ENCODE results near the gene TMTC1. TPM values are rescaled to one million over a fixed set of nuclear protein-coding genes. Genes with fewer than 3 reads are reported as not detected.

TMTC1 gene
- total RNA-seq, 1 experiment from 2014 or later = 0.38 TPM

DNA sequence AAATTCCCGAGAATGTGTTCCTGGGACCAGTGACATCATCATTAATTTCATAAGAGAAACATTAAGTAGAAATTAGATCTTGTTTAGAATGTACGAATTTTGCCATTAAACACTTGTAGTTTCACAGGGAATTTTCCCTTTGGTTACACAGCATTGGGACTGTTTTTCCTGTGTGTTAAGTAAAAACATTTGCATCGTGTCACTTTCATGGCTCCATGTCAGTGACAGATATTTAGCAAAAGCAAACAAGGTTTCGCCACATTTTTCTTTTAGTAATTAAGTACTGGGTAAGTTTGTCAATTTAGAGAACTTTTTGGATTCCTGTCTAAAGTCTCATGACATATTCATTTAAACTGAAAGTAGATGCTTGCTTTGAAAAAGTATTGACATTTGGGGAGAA, 240.7 kb downstream of the TMTC1 start:
- no peak for DNase-seq (ENCODE audit: low spot score)

DNA sequence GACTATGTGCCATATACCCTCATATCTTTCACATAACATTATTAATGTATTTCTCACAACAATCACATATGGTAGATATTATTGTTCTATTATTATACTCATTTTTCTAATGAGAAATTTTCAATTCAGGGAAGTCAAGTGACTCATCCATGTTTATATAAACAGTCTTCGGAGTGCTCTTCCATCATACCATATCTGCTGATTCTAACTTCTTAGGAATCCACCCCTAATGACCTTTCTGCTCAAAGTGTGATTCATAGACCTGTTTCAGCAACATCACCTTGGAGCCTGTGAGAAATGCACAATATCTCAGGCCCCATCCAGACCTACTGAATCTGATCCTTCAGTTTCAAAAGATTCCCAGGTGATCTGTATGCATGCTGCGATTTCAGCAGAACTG, 246.4 kb downstream of the TMTC1 start:
- no peak for DNase-seq (ENCODE audit: low spot score)

DNA sequence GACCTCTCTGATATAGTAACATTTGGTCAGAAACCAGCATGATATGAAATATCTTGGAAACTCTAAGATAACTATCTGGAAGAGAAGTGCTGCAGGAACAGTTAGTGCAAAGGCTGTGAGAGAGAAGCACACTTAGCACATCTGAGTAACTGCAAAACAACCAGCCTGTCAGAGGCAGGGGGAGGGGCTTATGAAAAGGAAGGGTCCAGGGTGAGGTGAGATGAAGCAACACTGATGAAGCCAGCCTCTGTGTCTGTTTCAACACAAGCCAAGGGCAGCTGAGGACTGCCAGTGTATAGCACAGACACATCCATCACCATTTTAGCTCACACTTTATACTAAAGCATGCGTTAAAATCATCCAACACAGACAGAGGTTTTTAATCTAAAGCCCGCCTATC, 248.8 kb downstream of the TMTC1 start:
- DNase-seq (ENCODE audit: low spot score) = no peak

GRCh38 chr12:29533815-29534489, 249.8 kb downstream of the TMTC1 start:
- no peak for DNase-seq (ENCODE audit: low spot score)

DNA sequence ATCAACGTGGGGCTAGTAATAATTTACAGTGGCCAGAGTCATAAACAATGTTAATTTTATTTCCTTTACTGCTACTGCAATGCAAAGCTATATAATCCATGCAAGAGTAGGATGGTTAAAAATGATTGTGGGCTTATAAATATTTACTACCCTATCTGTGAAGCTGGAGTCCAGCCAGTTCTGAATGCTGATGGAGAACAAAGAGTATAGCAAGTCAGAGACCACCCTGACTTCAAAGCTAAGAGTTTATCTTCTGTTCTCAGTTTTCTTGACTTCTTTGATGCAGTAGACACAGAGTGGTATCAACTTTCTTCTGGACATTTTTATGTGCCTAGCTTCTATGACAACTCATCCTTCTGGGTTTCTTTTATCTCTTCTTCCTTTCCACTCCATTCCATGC, 252.3 kb downstream of the TMTC1 start:
- DNase-seq (ENCODE audit: low spot score) = no peak

GRCh38 chr12:29530436-29530835, 253.3 kb downstream of the TMTC1 start:
- no peak for DNase-seq (ENCODE audit: low spot score)

- no peak for DNase-seq (ENCODE audit: low spot score)
Measured at GRCh38 chr12:29528161-29528560, 255.6 kb downstream of the TMTC1 start.

DNA sequence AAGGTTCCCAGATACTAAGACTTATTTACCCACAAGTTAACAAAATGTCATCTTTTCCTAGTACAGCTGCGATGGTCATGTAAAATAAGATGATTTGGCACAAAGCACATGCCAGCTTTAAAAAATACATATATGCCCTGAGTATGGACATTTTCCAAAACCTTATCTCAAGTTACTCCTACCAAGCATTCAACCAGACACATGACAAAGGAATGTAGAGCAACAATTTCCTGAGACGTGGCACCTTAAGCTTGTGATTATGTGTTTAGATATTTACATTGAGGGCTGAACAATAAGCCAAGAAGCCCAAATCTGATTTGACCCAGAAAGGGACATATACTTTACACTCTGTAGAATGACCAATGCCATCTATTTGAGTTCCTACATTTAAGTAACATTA, 261.8 kb downstream of the TMTC1 start:
- DNase-seq (ENCODE audit: low spot score) = no peak

DNA sequence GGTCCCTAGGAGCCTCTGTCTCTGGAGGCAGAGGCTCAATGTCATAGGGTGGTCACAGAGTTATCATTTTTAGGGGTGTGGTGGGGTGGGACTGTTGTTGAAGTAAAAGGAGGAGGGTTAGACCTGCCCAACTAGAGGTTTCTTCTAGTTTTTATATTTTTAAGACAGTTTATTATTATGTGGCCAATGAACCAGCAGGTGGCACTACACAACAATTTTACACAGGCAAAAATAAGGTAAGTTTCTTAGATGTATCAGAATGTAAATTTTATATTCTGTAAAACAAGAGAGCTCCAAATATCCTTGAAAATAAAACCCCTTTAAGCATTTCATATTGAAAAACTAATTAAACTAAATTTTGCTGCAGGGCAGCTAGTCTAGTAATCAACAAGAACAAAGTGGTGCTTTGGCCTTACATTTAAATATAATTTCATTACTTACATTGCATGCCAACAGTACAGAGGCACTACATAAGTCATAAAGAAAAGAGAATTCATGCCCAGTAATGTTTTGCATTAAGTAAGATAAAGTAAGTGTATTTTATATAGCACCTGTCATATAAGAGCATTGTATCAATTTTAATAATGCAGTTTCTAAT, 264.1 kb downstream of the TMTC1 start:
- peak; percentile 72 for DNase-seq (ENCODE audit: low spot score)

GRCh38 chr12:29518407-29518806, 265.3 kb downstream of the TMTC1 start:
- no peak for DNase-seq (ENCODE audit: low spot score)

DNA sequence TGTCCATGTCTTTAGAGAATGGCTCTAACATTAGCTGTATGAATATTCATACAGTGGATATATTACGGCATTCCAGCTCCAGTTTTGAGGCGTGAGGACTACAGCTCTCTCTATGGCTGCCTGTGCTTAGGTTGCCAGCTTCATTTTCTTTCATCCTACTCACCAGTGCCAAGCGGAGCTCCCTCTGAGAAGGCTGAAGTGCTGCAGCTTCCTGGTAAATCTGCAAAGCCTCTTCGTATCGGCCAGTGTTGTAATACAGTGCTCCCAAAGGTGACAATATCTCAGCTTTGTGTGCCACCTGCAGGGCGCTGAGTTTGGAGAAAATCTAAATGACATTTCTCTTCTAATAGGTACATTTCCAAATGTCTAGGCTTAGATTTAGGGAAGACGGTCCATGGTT, 266.5 kb downstream of the TMTC1 start:
- peak; percentile 66 for DNase-seq (ENCODE audit: low spot score)

GRCh38 chr12:29516431-29516875, 267.3 kb downstream of the TMTC1 start:
- DNase-seq (ENCODE audit: low spot score) = no peak

- no peak for DNase-seq (ENCODE audit: low spot score)
Measured at GRCh38 chr12:29510591-29511185, 273.1 kb downstream of the TMTC1 start.

- no peak for DNase-seq (ENCODE audit: low spot score)
Measured at GRCh38 chr12:29509503-29509902, 274.2 kb downstream of the TMTC1 start.

- no peak for DNase-seq (ENCODE audit: low spot score)
Measured at GRCh38 chr12:29508949-29509348, 274.8 kb downstream of the TMTC1 start.

DNA sequence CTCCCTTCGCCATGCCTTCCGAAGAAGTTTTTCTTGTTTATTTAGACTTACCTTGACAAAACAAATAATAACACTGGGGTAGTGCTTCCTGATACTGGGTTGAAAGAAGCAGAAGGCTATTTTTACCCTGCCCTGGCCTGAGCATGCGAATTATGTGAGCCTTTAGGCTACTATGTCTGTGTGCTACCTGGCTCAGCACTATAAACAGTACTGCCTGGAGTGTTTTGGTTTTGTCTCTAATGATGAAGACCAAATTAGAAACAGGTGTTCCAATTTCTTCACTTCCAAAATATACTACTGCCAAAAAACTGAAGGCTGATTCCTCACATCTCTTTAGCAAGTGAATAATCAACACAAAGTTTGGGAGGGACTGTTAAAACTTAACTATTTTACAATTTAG, 278.6 kb downstream of the TMTC1 start:
- no peak for DNase-seq (ENCODE audit: low spot score)

- DNase-seq (ENCODE audit: low spot score) = no peak
Measured at GRCh38 chr12:29503283-29503682, 280.5 kb downstream of the TMTC1 start.

- DNase-seq (ENCODE audit: low spot score) = no peak
Measured at GRCh38 chr12:29499235-29499634, 284.5 kb downstream of the TMTC1 start.

DNA sequence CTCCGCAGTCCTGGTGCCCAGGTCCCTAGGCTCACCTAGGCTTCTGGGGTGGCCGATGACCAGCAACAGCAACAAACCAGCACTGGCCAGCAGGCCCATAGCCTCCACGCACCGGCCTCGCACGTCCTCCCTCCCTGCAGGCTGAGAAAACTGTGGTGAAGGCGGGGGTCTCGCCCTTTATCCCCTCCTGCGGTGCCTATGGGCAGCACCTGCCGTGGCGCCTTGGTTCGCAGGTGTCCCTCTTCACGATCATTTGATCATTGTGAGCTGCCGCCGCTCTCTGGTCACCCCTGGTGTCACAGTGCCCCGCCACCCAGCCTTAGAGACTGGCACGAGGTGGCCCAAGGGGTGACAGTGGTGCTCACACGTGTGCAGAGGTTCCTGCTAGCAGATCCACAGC, 286.2 kb downstream of the TMTC1 start, which contains the start of gene OVCH1:
OVCH1 (minus strand) TSS at position 99 of the 400 bp plus-strand sequence; CDS start at position 99, 0 bp downstream.
- no peak for DNase-seq (ENCODE audit: low spot score)

GRCh38 chr12:29492891-29493290, 290.9 kb downstream of the TMTC1 start:
- no peak for DNase-seq (ENCODE audit: low spot score)

DNA sequence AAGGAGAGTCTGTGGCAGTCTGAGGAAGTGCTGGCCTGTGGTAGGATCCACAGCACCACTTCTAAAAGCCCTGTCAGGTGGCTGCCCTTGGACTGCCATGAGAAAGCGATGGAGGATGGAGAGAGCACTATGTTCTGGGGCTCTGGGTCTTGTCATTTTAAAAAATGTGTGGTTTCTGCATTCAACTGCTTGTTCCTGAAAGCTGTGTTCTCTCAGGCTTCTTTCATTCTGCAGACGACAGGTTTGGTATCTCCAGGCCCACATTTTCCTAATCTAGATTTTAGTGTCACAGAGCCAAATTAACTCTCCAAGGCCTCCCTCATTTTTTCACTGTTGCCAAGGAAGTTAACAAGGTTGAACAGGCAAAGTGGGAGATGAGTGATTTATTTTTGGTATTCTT, 296.8 kb downstream of the TMTC1 start:
- no peak for DNase-seq (ENCODE audit: low spot score)

- no peak for DNase-seq (ENCODE audit: low spot score)
Measured at GRCh38 chr12:29463198-29463597, 320.5 kb downstream of the TMTC1 start.

DNA sequence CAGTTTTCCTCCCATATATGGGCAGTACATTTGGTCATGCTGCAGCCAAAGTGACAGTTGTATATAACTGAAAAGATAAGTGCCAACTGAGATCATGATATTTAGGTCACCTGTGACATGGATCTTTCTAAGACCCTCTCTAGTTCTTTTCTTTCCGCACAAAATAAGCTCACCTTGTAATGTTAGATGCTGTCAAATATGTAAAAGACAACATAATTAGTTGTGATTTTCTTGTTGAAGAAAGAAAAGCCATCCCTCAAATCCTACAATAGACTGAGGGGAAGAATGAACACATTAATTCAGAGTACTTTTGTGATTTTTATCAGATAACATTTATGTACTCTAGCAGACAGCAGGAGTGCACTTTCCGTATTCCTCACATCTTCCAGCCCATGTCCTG, 323.7 kb downstream of the TMTC1 start:
- DNase-seq (ENCODE audit: low spot score) = no peak
